ENCODE measurements around the gene MRPL36. TPM values are rescaled to one million over a fixed set of nuclear protein-coding genes. Genes with fewer than 3 reads are reported as not detected.

Gene MRPL36
- total and polyA plus RNA-seq, 2 donors (not counting 3 experiments of a cell fraction or from before 2014, with no cell fraction given): 70.3 to 72.7 TPM

DNA sequence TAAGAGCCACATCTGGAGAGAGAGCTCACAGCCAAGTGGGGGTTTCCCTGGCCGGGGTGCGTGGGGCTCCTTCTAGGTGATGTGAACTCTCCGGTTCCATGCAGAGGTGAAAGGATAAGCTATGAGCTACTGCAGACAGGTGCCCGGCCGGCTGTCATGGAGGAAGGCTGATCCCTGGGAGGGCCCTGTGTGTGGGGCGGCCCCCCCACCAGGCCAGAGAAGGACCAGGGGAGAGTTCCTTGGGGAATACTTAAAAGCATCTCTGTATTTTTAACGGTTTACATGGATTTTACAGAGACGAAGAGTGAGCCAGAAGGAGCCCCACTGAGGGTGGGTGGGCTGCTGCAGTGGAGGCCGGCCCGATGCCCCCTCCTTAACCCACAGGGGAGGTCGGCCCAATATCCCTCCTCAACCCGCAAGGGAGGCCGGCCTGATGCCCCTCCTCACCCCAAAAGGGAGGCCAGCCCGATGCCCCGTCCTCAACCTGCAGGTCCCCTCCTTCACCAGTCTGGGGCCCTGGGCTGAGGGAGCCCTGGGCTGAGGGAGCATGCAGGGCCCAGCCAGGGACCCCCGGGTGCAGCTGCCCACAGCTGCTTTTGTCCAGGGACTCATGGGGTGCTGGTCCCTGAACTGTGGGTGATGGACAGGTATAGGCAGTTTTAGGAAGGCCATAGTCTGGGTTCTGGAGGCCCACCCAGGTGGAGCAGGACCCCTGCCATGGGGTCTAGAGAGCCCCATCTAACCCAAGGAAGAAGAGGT lies 31.9 kb downstream of the MRPL36 start:
- H3K9ac ChIP-seq (replicated peaks; ENCODE audit: extremely low read depth, insufficient read depth, low read length): no peak overlapping the region
- dilution Hi-C loops (cut with MboI; ENCODE audit: extremely low pct_ligation_motif_present, low sequenced_read_pairs) (no loop called here), intact Hi-C loops (cut with micrococcal nuclease) (no loop called here)
- H3K27ac ChIP-seq (ENCODE audit: insufficient read depth, low read depth, low read length): no peak overlapping the region
- no TSS peak for BruUV-seq (replicated peaks)
- H3K4me1 ChIP-seq (ENCODE audit: control insufficient read depth, extremely low read depth, insufficient read depth, low read length): no peaks in the 10 kb centered on the region
- H2AFZ ChIP-seq (ENCODE audit: low read depth, low read length): no peak overlapping the region
- H3K27me3 ChIP-seq (ENCODE audit: control insufficient read depth in 2 of 2, insufficient read depth in 2 of 2, low read length in 2 of 2): no peaks in the 10 kb centered on the region
- DNase-seq (ENCODE audit: low read depth, low spot score): no peak
- CTCF ChIA-PET: no interaction called here
- H3K79me2 ChIP-seq (ENCODE audit: control insufficient read depth, insufficient read depth, low read length): no peaks in the 10 kb centered on the region
- no peak for FAIRE-seq
- POLR2A ChIA-PET: no interaction called here
- no peaks in the 10 kb centered on the region for H3K9me1 ChIP-seq (replicated peaks; ENCODE audit: control insufficient read depth, extremely low read depth, insufficient read depth, low read length)
- no peak overlapping the region for H3K4me2 ChIP-seq (ENCODE audit: insufficient read depth, low read length)
- H3K36me3 ChIP-seq (ENCODE audit: control insufficient read depth in 2 of 2, extremely low read depth in 1 of 2, insufficient read depth in 2 of 2, low read length in 2 of 2): no peaks in the 10 kb centered on the region
- H3K4me3 ChIP-seq (replicated peaks in 1 of 3; ENCODE audit: insufficient read depth in 1 of 3, low read depth in 1 of 3, low read length in 3 of 3): no peak overlapping the region
- no peaks in the 10 kb centered on the region for H4K20me1 ChIP-seq (replicated peaks; ENCODE audit: control insufficient read depth, extremely low read depth, insufficient read depth, low read length)
- H3K9me3 ChIP-seq (replicated peaks; ENCODE audit: control insufficient read depth, insufficient read depth, low read length): no peaks in the 10 kb centered on the region
- TF ChIP-seq MYC (IDR thresholded peaks at IDR 0.05; ENCODE audit: low read depth, low read length) (no peak), EZH2 (IDR thresholded peaks at IDR 0.05; ENCODE audit: borderline replicate concordance, low read depth, low read length, severe bottlenecking) (no peak), POLR2AphosphoS5 (IDR thresholded peaks at IDR 0.05; ENCODE audit: insufficient read depth, low read depth, low read length) (no peak), POLR2A (IDR thresholded peaks at IDR 0.05; ENCODE audit: low read depth, low read length) (no peak), CTCF (IDR thresholded peaks at IDR 0.05; ENCODE audit: extremely low read depth in 1 of 2, insufficient read depth in 1 of 2, low read depth in 1 of 2, low read length in 2 of 2) (no peak), JUN (IDR thresholded peaks at IDR 0.05; ENCODE audit: borderline replicate concordance, insufficient read depth, insufficient read length, low read depth) (no peak), GATA2 (IDR thresholded peaks at IDR 0.05; ENCODE audit: insufficient read depth, insufficient read length, low read depth, low read length) (no peak), FOS (IDR thresholded peaks at IDR 0.05; ENCODE audit: borderline replicate concordance, insufficient read depth, low read length) (no peak)
- TF ChIP-seq, protein P1, sequence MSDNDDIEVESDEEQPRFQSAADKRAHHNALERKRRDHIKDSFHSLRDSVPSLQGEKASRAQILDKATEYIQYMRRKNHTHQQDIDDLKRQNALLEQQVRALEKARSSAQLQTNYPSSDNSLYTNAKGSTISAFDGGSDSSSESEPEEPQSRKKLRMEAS (IDR thresholded peaks at IDR 0.05; ENCODE audit: insufficient read depth, insufficient read length): no peak

Measured in endothelial cell of umbilical vein (primary cell).